Esophagus muscularis mucosa (tissue), 3 donors: Measurements from ENCODE around the gene IL36A.

Experiments
- POLR2A ChIP-seq: fragments of 450-650 bp; IDR thresholded peaks from one replicate; pipeline ENCODE4 v1.6.1; 2017; ENCODE audit warnings: antibody characterized with exemption, moderate library complexity, mild to moderate bottlenecking, low read depth
- TF ChIP-seq, protein P1 (sequence below), 3 experiments: fragments of 200-600 bp in 2 of 3; fragments of 450-650 bp in 1 of 3; sonication (generic) in 2 of 3; IDR thresholded peaks; one replicate each; pipeline ENCODE4 v1.5.1; 2017 to 2019; ENCODE audit warnings: antibody characterized with exemption in 3 of 3, mild to moderate bottlenecking in 2 of 3, moderate library complexity in 1 of 3

DNA sequence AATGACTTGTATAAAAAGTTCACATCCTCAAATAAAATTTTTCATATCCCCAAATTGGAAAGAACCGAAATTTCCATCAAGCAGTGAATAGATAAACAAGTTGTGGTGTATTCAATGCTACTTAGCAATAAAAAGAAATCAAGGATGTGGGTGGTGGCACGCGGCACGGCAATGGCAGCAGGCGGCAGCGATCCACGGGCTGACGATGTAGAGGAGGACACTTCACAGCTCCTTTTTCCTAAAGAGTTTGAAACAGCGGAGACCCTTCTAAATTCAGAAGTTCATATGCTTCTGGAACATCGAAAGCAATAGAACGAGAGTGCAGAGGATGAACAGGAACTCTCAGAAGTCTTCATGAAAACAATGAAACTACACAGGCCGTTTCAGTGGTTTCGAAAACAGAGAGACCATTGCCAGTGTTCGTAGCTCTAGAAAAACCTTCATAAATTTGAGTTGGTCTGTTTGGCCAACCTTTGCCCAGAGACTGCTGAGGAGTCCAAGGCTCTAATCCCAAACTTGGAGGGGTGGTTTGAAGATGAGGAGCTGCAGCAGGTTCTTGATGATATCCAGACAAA lies 9.8 kb upstream of the IL36A start:
- TF ChIP-seq, protein P1, sequence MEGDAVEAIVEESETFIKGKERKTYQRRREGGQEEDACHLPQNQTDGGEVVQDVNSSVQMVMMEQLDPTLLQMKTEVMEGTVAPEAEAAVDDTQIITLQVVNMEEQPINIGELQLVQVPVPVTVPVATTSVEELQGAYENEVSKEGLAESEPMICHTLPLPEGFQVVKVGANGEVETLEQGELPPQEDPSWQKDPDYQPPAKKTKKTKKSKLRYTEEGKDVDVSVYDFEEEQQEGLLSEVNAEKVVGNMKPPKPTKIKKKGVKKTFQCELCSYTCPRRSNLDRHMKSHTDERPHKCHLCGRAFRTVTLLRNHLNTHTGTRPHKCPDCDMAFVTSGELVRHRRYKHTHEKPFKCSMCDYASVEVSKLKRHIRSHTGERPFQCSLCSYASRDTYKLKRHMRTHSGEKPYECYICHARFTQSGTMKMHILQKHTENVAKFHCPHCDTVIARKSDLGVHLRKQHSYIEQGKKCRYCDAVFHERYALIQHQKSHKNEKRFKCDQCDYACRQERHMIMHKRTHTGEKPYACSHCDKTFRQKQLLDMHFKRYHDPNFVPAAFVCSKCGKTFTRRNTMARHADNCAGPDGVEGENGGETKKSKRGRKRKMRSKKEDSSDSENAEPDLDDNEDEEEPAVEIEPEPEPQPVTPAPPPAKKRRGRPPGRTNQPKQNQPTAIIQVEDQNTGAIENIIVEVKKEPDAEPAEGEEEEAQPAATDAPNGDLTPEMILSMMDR (IDR thresholded peaks at IDR 0.05) = no peak
- TF ChIP-seq POLR2A = no peak
